H9 (cell line): Measurements from ENCODE around the gene NT5C3B. TPM values are rescaled to one million over a fixed set of nuclear protein-coding genes. Genes with fewer than 3 reads are reported as not detected.
A peak's percentile ranks its signal among the peaks of the same experiment; 100 is the strongest.

Experiments
- DNase-seq: peaks from one replicate; pipeline ENCODE4 v3.0.0-alpha.2; 2017
- H2AFZ ChIP-seq: one replicate; pipeline ENCODE4 v1.6.1; 2013; ENCODE audit warnings: mild to moderate bottlenecking, low read length, control low read depth, moderate library complexity
- H2AK5ac ChIP-seq: 2 replicates; pipeline ENCODE4 v1.6.1; 2013; ENCODE audit warnings: low read length, control low read depth, mixed read lengths; ENCODE audit not compliant: insufficient read length
- H2BK120ac ChIP-seq: one replicate; pipeline ENCODE4 v1.6.1; 2013; ENCODE audit warnings: low read depth, mild to moderate bottlenecking, low read length, control low read depth, inconsistent platforms; ENCODE audit not compliant: poor library complexity, severe bottlenecking
- H2BK12ac ChIP-seq: 2 replicates; pipeline ENCODE4 v1.6.1; 2013; ENCODE audit warnings: low read length, control low read depth, mixed read lengths, low read depth; ENCODE audit not compliant: insufficient read length
- H2BK15ac ChIP-seq: 2 replicates; pipeline ENCODE4 v1.6.1; 2013; ENCODE audit warnings: low read depth, low read length, control low read depth
- H2BK20ac ChIP-seq: one replicate; pipeline ENCODE4 v1.6.1; 2013; ENCODE audit warnings: low read depth, mild to moderate bottlenecking, low read length, control low read depth, inconsistent platforms; ENCODE audit not compliant: poor library complexity, severe bottlenecking
- H2BK5ac ChIP-seq: 2 replicates; pipeline ENCODE4 v1.6.1; 2013; ENCODE audit warnings: low read length, control low read depth, mixed read lengths; ENCODE audit not compliant: insufficient read length
- H3K14ac ChIP-seq: 2 replicates; pipeline ENCODE4 v1.6.1; 2013; ENCODE audit warnings: low read length, control low read depth; ENCODE audit not compliant: insufficient read depth
- H3K18ac ChIP-seq: 2 replicates; pipeline ENCODE4 v1.6.1; 2013; ENCODE audit warnings: low read depth, mild to moderate bottlenecking, mixed read lengths, low read length, control low read depth; ENCODE audit not compliant: insufficient read length
- H3K23ac ChIP-seq: 2 replicates; pipeline ENCODE4 v1.6.1; 2013; ENCODE audit warnings: low read length, control low read depth, mixed read lengths, low read depth; ENCODE audit not compliant: insufficient read length
- H3K23me2 ChIP-seq: 2 replicates; pipeline ENCODE4 v1.6.1; 2013; ENCODE audit warnings: low read depth, mild to moderate bottlenecking, mixed read lengths, low read length, control low read depth; ENCODE audit not compliant: insufficient read length, poor library complexity, severe bottlenecking
- H3K27ac ChIP-seq: 2 replicates; pipeline ENCODE4 v1.5.1; 2013; ENCODE audit warnings: low read length, control low read depth, mixed read lengths, low read depth; ENCODE audit not compliant: insufficient read length
- H3K27me3 ChIP-seq: 2 replicates; pipeline ENCODE4 v1.6.1; 2013; ENCODE audit warnings: low read length, control low read depth, inconsistent platforms; ENCODE audit not compliant: insufficient read depth
- H3K4ac ChIP-seq: 2 replicates; pipeline ENCODE4 v1.6.1; 2013; ENCODE audit warnings: low read depth, mild to moderate bottlenecking, control low read depth, inconsistent platforms, low read length, moderate library complexity
- H3K4me1 ChIP-seq: 2 replicates; pipeline ENCODE4 v1.6.1; 2013; ENCODE audit warnings: low read length, control low read depth, inconsistent platforms; ENCODE audit not compliant: insufficient read depth
- H3K4me2 ChIP-seq: 2 replicates; pipeline ENCODE4 v1.6.1; 2013; ENCODE audit warnings: low read length, control low read depth, mixed read lengths; ENCODE audit not compliant: insufficient read length, insufficient read depth
- H3K56ac ChIP-seq: 2 replicates; pipeline ENCODE4 v1.6.1; 2013; ENCODE audit warnings: low read depth, mild to moderate bottlenecking, mixed read lengths, low read length, control low read depth; ENCODE audit not compliant: insufficient read length
- H3K79me1 ChIP-seq: 2 replicates; pipeline ENCODE4 v1.6.1; 2013; ENCODE audit warnings: low read depth, mild to moderate bottlenecking, moderate library complexity, low read length, control low read depth, inconsistent platforms; ENCODE audit not compliant: insufficient read depth, poor library complexity, severe bottlenecking
- H3K79me2 ChIP-seq: 2 replicates; pipeline ENCODE4 v1.6.1; 2013; ENCODE audit warnings: low read length, control low read depth, inconsistent platforms; ENCODE audit not compliant: insufficient read depth
- H3K9ac ChIP-seq: 2 replicates; pipeline ENCODE4 v1.6.1; 2013; ENCODE audit warnings: low read length, control low read depth, mixed read lengths; ENCODE audit not compliant: insufficient read length; ENCODE audit errors: extremely low read depth
- H3K9me3 ChIP-seq: one replicate; pipeline ENCODE4 v1.6.1; 2013; ENCODE audit warnings: low read depth, low read length, inconsistent platforms; ENCODE audit not compliant: control insufficient read depth
- H3T11ph ChIP-seq: one replicate; pipeline ENCODE4 v1.6.1; 2013; ENCODE audit warnings: mild to moderate bottlenecking, low read length, control low read depth, inconsistent platforms
- H4K20me1 ChIP-seq: one replicate; pipeline ENCODE4 v1.6.1; 2013; ENCODE audit not compliant: control insufficient read depth, insufficient read length, insufficient read depth
- H4K5ac ChIP-seq: 2 replicates; pipeline ENCODE4 v1.6.1; 2013; ENCODE audit warnings: low read depth, mild to moderate bottlenecking, mixed read lengths, low read length, control low read depth; ENCODE audit not compliant: insufficient read length
- H4K8ac ChIP-seq: replicated peaks from 2 replicates; pipeline ENCODE4 v1.6.1; 2013; ENCODE audit warnings: low read length, control low read depth, mixed read lengths, low read depth; ENCODE audit not compliant: insufficient read length
- H4K91ac ChIP-seq: 2 replicates; pipeline ENCODE4 v1.6.1; 2013; ENCODE audit warnings: low read depth, mild to moderate bottlenecking, moderate library complexity, mixed read lengths, low read length, control low read depth; ENCODE audit not compliant: insufficient read length
- H3K27ac Mint-ChIP-seq, 3 experiments: 2 replicates in 2 of 3; 3 replicates in 1 of 3; pipeline ENCODE4 v1.8.0; 2020 to 2021; ENCODE audit warnings: mixed read lengths in 3 of 3, mild to moderate bottlenecking in 1 of 3, moderate library complexity in 1 of 3
- H3K27me3 Mint-ChIP-seq: 2 replicates; pipeline ENCODE4 v1.8.0; 2021; ENCODE audit warnings: low read depth, mild to moderate bottlenecking, moderate library complexity, mixed read lengths
- H3K36me3 Mint-ChIP-seq, 3 experiments: 2 replicates in 2 of 3; 3 replicates in 1 of 3; pipeline ENCODE4 v1.8.0; 2020 to 2021; ENCODE audit warnings: low read depth in 3 of 3, mixed read lengths in 3 of 3; ENCODE audit not compliant: insufficient read depth in 1 of 3
- H3K4me1 Mint-ChIP-seq, 2 experiments: 2 replicates each; pipeline ENCODE4 v1.8.0; 2020; ENCODE audit warnings: mixed read lengths in 2 of 2
- H3K4me3 Mint-ChIP-seq, 2 experiments: 2 replicates in 1 of 2; 3 replicates in 1 of 2; pipeline ENCODE4 v1.8.0; 2020 to 2021; ENCODE audit warnings: mild to moderate bottlenecking in 2 of 2, mixed read lengths in 2 of 2, moderate library complexity in 1 of 2
- H3K9me3 Mint-ChIP-seq, 2 experiments: 2 replicates in 1 of 2; 3 replicates in 1 of 2; pipeline ENCODE4 v1.8.0; 2020; ENCODE audit warnings: mild to moderate bottlenecking in 2 of 2, mixed read lengths in 2 of 2, moderate library complexity in 1 of 2
- CTCF ChIP-seq: fragments of 200-600 bp; sonication (generic); conservative IDR thresholded peaks from 3 replicates; pipeline ENCODE4 v1.8.0; 2021; ENCODE audit warnings: antibody characterized with exemption, mild to moderate bottlenecking
- WGBS: extraction: QIAGEN DNeasy Blood & Tissue Kit; methylation state at CpG from one replicate; pipeline ENCODE4 v1.1.7; 2013; ENCODE audit warnings: missing lambda C conversion rate, low lambda C conversion rate, mixed read lengths; ENCODE audit not compliant: insufficient read length; ENCODE audit errors: extremely low coverage; 5-methylcytosine and 5-hydroxymethylcytosine counted together
- total RNA-seq: library from RNA; stranded (reverse); gene quantifications from 2 replicates; pipeline ENCODE4 v1.2.1, GENCODE V29; 2021

The NT5C3B gene
- total RNA-seq, 1 experiment from 2014 or later = 76.1 TPM

GRCh38 chr17:41781404-41782110 is 54.5 kb downstream of the NT5C3B start:
- no peak overlapping the region for H4K91ac ChIP-seq
- H2BK15ac ChIP-seq = no peak overlapping the region
- no CpG with 5 or more reads among the region's 13 CpGs for WGBS
- no peak overlapping the region for H2AK5ac ChIP-seq
- Mint-ChIP-seq H3K27ac (peak overlapping the region; percentile 46 to 90 (median 84)), H3K4me3 (peak overlapping the region in 1 of 2 experiments; percentile 55; a peak in 2 of 5 replicates), H3K4me1 (peaks cover 37 to 51% of the 10 kb centered on the region in 2 experiments), H3K9me3 (no peaks in the 10 kb centered on the region; a peak in 1 of 5 replicates), H3K36me3 (peaks cover 8 to 16% (median 15%) of the 10 kb centered on the region in 3 experiments), H3K27me3 (no peaks in the 10 kb centered on the region)
- no peaks in the 10 kb centered on the region for H3K79me1 ChIP-seq
- H3K27ac ChIP-seq = no peak overlapping the region
- H3K23me2 ChIP-seq = peaks cover 8% of the 10 kb centered on the region
- H2BK120ac ChIP-seq = no peak overlapping the region
- H3K56ac ChIP-seq = no peak overlapping the region
- H3K9me3 ChIP-seq = no peaks in the 10 kb centered on the region
- no peak overlapping the region for H3K4ac ChIP-seq
- H3K4me1 ChIP-seq = peaks cover 2% of the 10 kb centered on the region; the same call in 1 of the 2 replicates
- no peaks in the 10 kb centered on the region for H4K20me1 ChIP-seq
- no peak overlapping the region for H2AFZ ChIP-seq
- H3K18ac ChIP-seq = no peak overlapping the region
- no peak overlapping the region for H3K9ac ChIP-seq
- no peaks in the 10 kb centered on the region for H3K27me3 ChIP-seq
- no peak for DNase-seq
- H3K14ac ChIP-seq = no peak overlapping the region; the same call in 1 of the 2 replicates
- TF ChIP-seq CTCF = no peak
- H4K8ac ChIP-seq = no peak overlapping the region
- no peak overlapping the region for H3T11ph ChIP-seq
- H2BK12ac ChIP-seq = no peak overlapping the region
- no peak overlapping the region for H4K5ac ChIP-seq
- H3K79me2 ChIP-seq = no peaks in the 10 kb centered on the region; the same call in 1 of the 2 replicates
- no peak overlapping the region for H3K23ac ChIP-seq
- H2BK20ac ChIP-seq = no peak overlapping the region
- H2BK5ac ChIP-seq = no peak overlapping the region
- no peak overlapping the region for H3K4me2 ChIP-seq
